ENCODE data around the gene STXBP6. TPM values are rescaled to one million over a fixed set of nuclear protein-coding genes. Genes with fewer than 3 reads are reported as not detected.
A peak's percentile ranks its signal among the peaks of the same experiment; 100 is the strongest.

STXBP6 gene
- polyA plus RNA-seq, 1 donor from 2014 or later: 14.6 TPM

- Histone ChIP-seq H4K20me1 (ENCODE audit: insufficient read depth) (no peaks in the 10 kb centered on the region), H3K27me3 (ENCODE audit: insufficient read depth, low read depth, low read length) (no peaks in the 10 kb centered on the region), H3K79me2 (replicated peaks; ENCODE audit: insufficient read depth, low read length) (no peaks in the 10 kb centered on the region), H3K9me3 (ENCODE audit: low read length) (no peaks in the 10 kb centered on the region), H3K9me2 (ENCODE audit: insufficient read depth, low read length) (no peaks in the 10 kb centered on the region), H3K36me3 (ENCODE audit: insufficient read depth, low read length) (no peaks in the 10 kb centered on the region), H3F3A (ENCODE audit: insufficient read depth, low read length, poor library complexity, severe bottlenecking) (peaks cover 4% of the 10 kb centered on the region), H3K4me2 (ENCODE audit: low read length) (no peak overlapping the region), H3K27ac (ENCODE audit: low read length) (no peak overlapping the region), H3K4me3 (ENCODE audit: low read length) (no peak overlapping the region), H3K9ac (ENCODE audit: low read length) (no peak overlapping the region), H2AFZ (ENCODE audit: low read depth, low read length) (no peak overlapping the region)
- TF ChIP-seq SMC3 (conservative IDR thresholded peaks at IDR 0.05; ENCODE audit: poor library complexity) (no peak), RAD21 (conservative IDR thresholded peaks at IDR 0.05) (no peak), REST (IDR thresholded peaks at IDR 0.05; ENCODE audit: borderline replicate concordance) (no peak), CTCF (IDR thresholded peaks at IDR 0.05; ENCODE audit: poor library complexity, severe bottlenecking) (no peak), EP300 (conservative IDR thresholded peaks at IDR 0.05; ENCODE audit: poor library complexity, severe bottlenecking) (no peak), POLR2AphosphoS5 (IDR thresholded peaks at IDR 0.05) (no peak), MXI1 (conservative IDR thresholded peaks at IDR 0.05; ENCODE audit: poor library complexity, severe bottlenecking) (no peak), TAF1 (IDR thresholded peaks at IDR 0.05; ENCODE audit: low read depth) (no peak), EZH2 (IDR thresholded peaks at IDR 0.05; ENCODE audit: borderline replicate concordance, insufficient read depth, low read length, poor library complexity, severe bottlenecking) (no peak)
Measured at GRCh38 chr14:24858684-24859083, 191.3 kb downstream of the STXBP6 start.

GRCh38 chr14:24858052-24858451 is 191.9 kb downstream of the STXBP6 start:
- no peak for TF ChIP-seq RAD21 (conservative IDR thresholded peaks at IDR 0.05)
- Histone ChIP-seq H4K20me1 (ENCODE audit: insufficient read depth) (no peaks in the 10 kb centered on the region), H3F3A (ENCODE audit: insufficient read depth, low read length, poor library complexity, severe bottlenecking) (peaks cover 4% of the 10 kb centered on the region), H3K27me3 (ENCODE audit: insufficient read depth, low read depth, low read length) (no peaks in the 10 kb centered on the region), H3K9me2 (ENCODE audit: insufficient read depth, low read length) (no peaks in the 10 kb centered on the region), H3K4me3 (ENCODE audit: low read length) (no peak overlapping the region), H3K4me2 (ENCODE audit: low read length) (no peak overlapping the region), H3K79me2 (replicated peaks; ENCODE audit: insufficient read depth, low read length) (no peaks in the 10 kb centered on the region), H3K9ac (ENCODE audit: low read length) (no peak overlapping the region), H2AFZ (ENCODE audit: low read depth, low read length) (no peak overlapping the region), H3K36me3 (ENCODE audit: insufficient read depth, low read length) (no peaks in the 10 kb centered on the region), H3K27ac (ENCODE audit: low read length) (no peak overlapping the region), H3K9me3 (ENCODE audit: low read length) (no peaks in the 10 kb centered on the region)

GRCh38 chr14:24857277-24857676 is 192.7 kb downstream of the STXBP6 start:
- Histone ChIP-seq H3K27me3 (ENCODE audit: insufficient read depth, low read depth, low read length) (no peaks in the 10 kb centered on the region), H3K4me2 (ENCODE audit: low read length) (no peak overlapping the region), H2AFZ (ENCODE audit: low read depth, low read length) (no peak overlapping the region), H3F3A (ENCODE audit: insufficient read depth, low read length, poor library complexity, severe bottlenecking) (peaks cover 4% of the 10 kb centered on the region), H3K9ac (ENCODE audit: low read length) (peak overlapping the region; percentile 7), H3K27ac (ENCODE audit: low read length) (peak overlapping the region; percentile 59), H3K79me2 (replicated peaks; ENCODE audit: insufficient read depth, low read length) (no peaks in the 10 kb centered on the region), H3K36me3 (ENCODE audit: insufficient read depth, low read length) (no peaks in the 10 kb centered on the region), H3K4me3 (ENCODE audit: low read length) (peak overlapping the region; percentile 32), H3K9me2 (ENCODE audit: insufficient read depth, low read length) (no peaks in the 10 kb centered on the region), H4K20me1 (ENCODE audit: insufficient read depth) (no peaks in the 10 kb centered on the region), H3K9me3 (ENCODE audit: low read length) (no peaks in the 10 kb centered on the region)
- no peak for TF ChIP-seq RAD21 (conservative IDR thresholded peaks at IDR 0.05)
- peak; percentile 52 for TF ChIP-seq EP300 (conservative IDR thresholded peaks at IDR 0.05; ENCODE audit: poor library complexity, severe bottlenecking)
- no peak for TF ChIP-seq EZH2 (IDR thresholded peaks at IDR 0.05; ENCODE audit: borderline replicate concordance, insufficient read depth, low read length, poor library complexity, severe bottlenecking)
- TF ChIP-seq MXI1 (conservative IDR thresholded peaks at IDR 0.05; ENCODE audit: poor library complexity, severe bottlenecking): no peak
- peak; percentile 55 for TF ChIP-seq REST (IDR thresholded peaks at IDR 0.05; ENCODE audit: borderline replicate concordance)
- no peak for TF ChIP-seq SMC3 (conservative IDR thresholded peaks at IDR 0.05; ENCODE audit: poor library complexity)
- TF ChIP-seq TAF1 (IDR thresholded peaks at IDR 0.05; ENCODE audit: low read depth): no peak
- TF ChIP-seq POLR2AphosphoS5 (IDR thresholded peaks at IDR 0.05): peak; percentile 58
- no peak for TF ChIP-seq CTCF (IDR thresholded peaks at IDR 0.05; ENCODE audit: poor library complexity, severe bottlenecking)

All from neural cell (in vitro differentiated cells).